Measurements from ENCODE around the gene STK33.

STK33 gene

DNA sequence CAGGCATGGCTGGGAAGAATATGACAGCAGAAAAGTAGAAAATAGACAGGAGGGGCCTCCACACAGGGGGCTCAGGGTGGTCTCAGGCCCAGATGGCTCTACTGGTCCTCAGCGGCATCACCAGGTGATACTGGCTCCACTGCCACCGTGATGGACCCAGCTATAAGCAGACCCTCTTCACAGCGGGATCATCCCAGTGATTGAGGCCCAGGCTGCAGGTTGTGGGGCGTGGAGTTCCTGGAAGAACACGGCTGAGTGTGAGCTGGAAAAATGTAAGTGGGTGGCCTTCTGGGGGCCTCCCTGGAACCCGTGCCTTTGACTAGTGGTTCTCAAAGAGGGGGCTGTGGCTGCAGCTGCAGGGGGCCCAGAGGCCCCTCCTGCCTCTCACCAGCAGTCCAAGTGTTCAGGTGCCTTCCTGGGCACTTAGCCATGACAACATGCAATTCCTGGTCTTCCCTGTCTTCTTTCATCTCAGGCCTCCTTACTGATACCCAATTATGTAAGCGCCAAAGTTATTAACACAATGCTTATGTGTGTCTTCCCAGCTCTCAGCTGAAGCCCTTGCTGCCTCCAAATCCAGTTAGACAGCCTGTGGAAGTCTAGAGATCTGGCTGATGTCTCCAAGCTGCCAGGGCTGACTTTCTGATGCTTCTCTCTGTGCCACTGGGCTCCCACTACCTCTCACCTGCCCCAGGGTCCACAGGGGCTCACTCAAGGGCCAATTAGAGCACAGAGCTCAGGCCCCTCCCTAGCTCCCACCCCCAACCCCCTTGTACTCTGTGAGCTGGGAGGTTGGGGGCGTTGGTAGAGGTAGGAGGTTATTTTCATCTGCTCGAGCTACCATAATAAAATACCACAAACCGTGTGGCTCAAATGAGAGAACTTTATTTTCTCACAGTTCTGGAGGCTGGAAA, 220.3 kb downstream of the STK33 start:
- TF ChIP-seq GATA3 (IDR thresholded peaks at IDR 0.05; ENCODE audit: low read depth, low read length) (no peak), GATA2 (IDR thresholded peaks at IDR 0.05; ENCODE audit: low read depth, low read length) (no peak)

DNA sequence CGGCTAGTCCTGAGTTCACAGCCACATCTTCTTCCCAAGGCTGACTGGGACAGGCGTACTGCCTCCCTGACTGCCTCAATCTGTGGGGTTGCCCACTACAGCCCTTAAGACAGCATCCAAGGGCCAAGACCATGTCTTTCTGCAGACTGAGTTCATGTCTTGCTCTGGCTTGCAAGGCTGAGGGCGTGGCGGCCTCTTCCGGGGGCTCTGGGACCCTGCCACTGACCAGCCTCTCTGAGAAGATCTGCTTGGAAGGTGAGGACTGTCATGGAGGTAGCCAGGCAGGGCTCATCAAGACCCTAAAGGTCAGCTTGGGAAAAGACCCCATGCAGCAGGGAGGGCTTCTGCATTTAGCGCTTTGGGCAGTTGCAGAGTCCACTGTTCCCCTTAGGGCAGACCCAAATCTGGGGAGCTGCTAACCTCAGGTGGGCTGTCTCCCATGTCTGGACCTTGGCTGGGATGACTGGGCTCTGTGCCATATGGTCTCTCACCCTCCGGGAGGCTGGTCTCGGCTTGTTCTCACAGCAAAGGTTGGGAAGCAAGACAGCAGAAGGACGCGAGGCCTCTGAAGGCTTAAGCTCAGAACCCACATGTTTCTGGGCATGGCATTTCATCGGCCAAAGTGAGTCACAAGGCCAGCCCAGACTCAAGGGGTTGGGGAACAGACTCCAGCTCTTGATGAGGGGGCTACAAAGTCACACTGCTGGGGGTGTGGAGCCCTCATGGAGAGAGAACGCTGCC, 221.2 kb downstream of the STK33 start:
- TF ChIP-seq GATA2 (IDR thresholded peaks at IDR 0.05; ENCODE audit: low read depth, low read length) (no peak), GATA3 (IDR thresholded peaks at IDR 0.05; ENCODE audit: low read depth, low read length) (no peak)

DNA sequence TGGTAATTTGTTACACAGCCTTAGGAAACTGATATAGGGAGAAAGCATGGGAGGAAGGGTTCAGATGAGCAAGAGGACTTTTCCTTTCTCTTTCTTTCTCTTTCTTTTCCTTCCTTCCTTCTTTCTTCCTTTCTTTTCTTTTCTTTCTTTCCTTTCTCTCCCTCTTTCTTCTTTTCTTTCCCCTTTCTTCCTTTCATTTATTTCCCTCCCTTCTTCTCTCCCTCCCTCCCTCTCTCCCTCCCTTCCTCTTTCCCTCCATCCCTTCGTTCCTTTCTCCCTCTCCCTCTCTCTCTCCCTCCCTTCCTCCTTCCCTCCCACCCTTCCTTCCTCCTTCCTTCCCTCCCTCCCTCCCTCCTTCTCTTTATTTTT, 222.5 kb downstream of the STK33 start:
- TF ChIP-seq GATA2 (IDR thresholded peaks at IDR 0.05; ENCODE audit: low read depth, low read length) (no peak), GATA3 (IDR thresholded peaks at IDR 0.05; ENCODE audit: low read depth, low read length) (no peak)

DNA sequence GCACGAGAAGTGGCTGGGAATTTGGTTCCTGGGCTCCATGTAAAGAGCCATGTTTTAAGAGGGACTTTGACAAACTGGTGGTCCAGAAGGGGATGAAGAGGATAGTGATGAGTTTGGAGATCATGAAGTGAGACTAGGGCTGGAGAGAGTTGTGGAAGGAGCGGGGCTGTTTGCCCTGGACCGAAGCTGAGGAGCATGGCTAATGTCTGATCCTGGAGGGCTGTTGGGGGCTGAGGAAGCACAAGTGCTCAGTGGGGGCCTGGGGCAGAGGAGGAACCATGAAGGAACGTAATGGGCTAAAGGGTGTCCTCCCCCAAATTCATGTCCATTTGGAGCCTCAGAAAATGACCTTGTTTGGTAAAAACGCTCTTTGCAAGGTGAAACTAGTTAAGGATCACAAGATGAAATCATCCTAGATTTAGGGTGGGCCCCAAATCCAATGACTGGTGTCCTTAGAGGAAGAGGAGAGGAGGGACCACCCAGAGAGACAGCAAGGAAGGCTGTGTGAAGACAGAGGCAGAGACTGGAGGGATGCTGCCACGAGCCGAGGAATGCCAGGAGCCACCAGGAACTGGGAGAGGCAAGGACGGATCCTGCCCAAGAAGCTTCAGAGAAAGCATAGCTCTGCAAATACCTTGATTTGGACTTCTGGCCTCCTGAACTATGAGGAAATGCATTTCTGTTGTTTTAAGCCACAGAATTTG, 223.1 kb downstream of the STK33 start:
- TF ChIP-seq GATA2 (IDR thresholded peaks at IDR 0.05; ENCODE audit: low read depth, low read length) (no peak), GATA3 (IDR thresholded peaks at IDR 0.05; ENCODE audit: low read depth, low read length) (no peak)

DNA sequence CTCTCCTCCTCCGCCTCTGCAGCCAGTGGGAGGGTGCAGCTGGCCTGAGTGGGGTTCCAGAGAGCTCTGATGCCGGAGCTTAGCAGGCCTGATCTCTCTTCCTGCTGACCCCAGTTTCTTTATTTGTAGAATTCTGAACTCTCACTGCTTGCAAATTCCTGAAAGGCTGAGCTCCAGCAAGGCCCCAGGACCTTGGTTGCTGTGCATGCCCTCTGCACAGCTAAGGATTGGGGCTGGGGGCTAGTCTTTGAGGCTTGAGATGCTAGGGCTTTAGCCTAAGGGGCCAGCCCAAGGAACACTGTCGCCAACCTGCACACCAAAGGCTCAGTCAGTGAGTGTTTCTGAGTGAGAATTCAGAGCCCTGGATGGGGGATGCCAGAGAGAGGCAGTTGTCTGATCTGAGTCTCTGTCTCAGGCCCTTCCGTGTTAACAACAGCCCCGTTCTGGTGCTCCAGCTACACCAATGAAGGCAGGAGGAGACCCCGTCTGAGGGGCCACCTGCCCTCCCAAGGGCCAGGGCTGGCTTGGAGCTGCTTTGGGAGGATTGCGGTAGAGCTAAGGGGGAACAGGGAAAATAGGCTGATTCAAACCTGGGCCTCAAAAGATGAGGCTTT, 224.3 kb downstream of the STK33 start:
- no peak for TF ChIP-seq GATA3 (IDR thresholded peaks at IDR 0.05; ENCODE audit: low read depth, low read length)
- TF ChIP-seq GATA2 (IDR thresholded peaks at IDR 0.05; ENCODE audit: low read depth, low read length), result no peak

DNA sequence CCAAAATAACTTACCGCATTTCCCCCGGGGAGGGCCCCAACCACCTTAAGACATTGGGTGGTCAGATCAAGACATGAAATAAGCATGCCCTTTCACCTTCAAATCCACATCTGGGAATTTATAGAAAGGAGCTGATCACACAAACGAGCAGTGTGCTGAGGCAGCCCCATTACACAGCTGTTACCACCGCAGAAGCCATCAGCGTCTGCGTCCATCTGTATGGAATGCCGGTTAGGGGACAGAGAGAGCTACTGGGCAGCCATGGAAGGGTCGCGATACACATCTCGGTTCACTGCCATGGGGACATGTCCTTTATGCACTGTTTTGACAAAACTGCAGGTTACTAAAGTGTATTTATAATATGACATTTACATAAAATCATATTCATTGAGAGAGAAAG, 225.3 kb downstream of the STK33 start:
- TF ChIP-seq GATA3 (IDR thresholded peaks at IDR 0.05; ENCODE audit: low read depth, low read length), result no peak
- no peak for TF ChIP-seq GATA2 (IDR thresholded peaks at IDR 0.05; ENCODE audit: low read depth, low read length)

DNA sequence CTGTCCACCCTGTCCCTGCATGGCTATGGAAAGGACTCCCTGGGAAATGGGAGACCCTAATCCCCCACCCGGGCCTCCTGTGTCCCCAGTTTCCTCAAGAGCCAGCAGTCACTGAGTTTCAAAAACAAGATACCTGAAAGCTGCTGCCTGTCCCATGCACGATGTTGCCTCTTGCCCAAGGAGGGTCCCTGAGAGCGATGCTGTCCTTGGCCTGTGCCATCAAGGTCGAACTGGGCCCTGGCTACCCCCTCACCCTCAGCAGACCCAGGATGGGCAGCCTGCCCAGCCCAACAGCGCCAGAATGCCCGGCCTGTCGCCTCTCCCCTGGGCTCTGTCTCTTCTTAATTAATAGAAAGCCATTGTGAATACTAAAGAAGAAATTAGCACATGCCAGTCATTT, 225.8 kb downstream of the STK33 start:
- TF ChIP-seq GATA3 (IDR thresholded peaks at IDR 0.05; ENCODE audit: low read depth, low read length), result no peak
- TF ChIP-seq GATA2 (IDR thresholded peaks at IDR 0.05; ENCODE audit: low read depth, low read length), result no peak

DNA sequence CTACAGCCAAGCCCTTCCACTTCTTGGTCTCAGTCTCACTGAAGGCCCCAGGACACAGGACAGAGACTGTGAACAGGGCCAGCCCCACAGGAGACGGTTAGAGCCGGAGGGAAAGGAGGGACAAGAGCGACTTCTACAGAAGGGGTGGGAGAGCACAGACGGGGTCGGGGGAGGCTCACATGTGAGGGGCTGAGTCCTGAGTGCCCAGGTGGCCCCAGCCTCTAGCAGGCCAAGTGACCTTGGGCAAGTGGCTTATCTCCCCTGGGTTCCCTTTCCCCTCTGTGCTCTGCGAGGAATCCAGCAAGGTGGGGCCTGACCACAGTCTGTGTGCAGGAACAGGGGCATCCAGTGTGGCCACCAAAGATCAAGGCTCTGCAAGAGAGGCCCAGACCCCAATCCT, 227.7 kb downstream of the STK33 start:
- TF ChIP-seq GATA2 (IDR thresholded peaks at IDR 0.05; ENCODE audit: low read depth, low read length) (no peak), GATA3 (IDR thresholded peaks at IDR 0.05; ENCODE audit: low read depth, low read length) (no peak)

DNA sequence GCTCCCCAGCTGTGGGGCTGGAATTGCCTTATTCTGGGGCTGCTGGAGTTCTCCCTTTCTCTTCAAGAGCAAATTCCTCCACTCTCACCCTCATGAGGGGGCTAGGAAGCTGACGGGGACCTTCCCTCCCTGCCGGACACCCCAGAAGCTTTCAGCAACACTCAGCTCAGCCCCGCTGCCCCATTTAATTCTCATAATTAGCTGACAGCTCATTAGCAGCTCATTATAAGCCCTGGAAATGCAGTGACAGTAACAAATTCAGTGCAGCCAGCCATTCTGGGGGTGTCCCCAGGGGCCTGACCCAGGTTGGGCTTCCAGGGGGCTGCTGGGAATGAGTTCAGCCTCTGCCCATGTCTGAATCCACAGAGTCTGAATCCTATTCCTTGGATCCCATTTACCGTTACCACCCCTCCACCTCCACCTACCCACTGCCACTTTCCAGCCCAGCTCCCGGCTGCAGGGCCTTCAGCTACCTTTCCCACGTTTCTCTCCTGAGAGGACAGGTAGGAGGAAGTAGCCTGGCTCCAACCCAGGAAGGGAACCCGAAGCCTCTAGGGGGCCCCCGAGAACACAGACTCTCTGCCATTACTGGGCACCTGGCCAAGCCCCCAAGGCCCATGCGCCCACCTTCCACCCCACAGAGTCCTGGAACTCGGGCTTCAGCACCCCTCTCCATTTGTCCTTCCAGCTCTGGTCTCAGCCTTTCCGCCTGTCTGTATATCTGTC, 228.6 kb downstream of the STK33 start:
- TF ChIP-seq GATA2 (IDR thresholded peaks at IDR 0.05; ENCODE audit: low read depth, low read length) (no peak), GATA3 (IDR thresholded peaks at IDR 0.05; ENCODE audit: low read depth, low read length) (no peak)

DNA sequence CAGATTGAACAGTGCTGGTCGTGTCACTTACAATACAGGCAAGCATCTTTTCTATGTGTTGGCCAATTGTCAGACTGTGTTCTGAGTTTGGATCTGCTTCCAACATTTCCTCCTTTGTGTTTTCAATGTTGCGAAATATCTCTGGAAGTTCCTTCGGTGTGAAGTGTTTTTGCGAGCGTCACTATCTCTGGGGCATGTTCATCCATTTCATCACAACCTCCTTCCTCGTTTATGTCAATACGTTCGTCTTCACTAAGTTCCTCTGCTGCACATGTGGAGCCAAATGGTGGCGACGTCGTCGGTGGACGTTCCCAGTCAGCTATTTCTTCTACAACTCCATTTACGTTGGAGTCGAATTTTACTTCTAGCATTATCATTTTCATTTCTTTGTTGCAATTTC, 230.1 kb downstream of the STK33 start:
- TF ChIP-seq GATA2 (IDR thresholded peaks at IDR 0.05; ENCODE audit: low read depth, low read length) (no peak), GATA3 (IDR thresholded peaks at IDR 0.05; ENCODE audit: low read depth, low read length) (no peak)

DNA sequence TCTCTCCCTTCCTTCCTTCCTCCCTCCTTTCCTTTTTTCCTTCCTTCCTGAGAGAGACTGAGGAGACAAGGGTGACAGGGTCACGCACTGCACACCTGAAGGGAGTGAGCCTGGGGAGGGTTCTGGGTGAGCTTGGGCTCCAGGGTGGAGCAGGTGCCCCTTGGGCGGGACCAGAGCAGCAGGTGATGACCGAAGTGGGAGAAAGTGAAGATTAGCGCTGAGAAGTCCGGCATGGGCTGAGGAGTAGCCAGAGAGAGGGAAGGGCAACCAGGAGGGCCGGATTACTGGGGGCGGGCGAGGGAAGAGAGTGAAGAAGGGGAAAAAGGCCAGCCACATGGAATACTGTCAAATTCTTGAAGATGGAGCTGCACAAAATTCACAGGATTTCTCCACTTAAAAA, 231.1 kb downstream of the STK33 start:
- TF ChIP-seq GATA3 (IDR thresholded peaks at IDR 0.05; ENCODE audit: low read depth, low read length), result no peak
- TF ChIP-seq GATA2 (IDR thresholded peaks at IDR 0.05; ENCODE audit: low read depth, low read length), result no peak

DNA sequence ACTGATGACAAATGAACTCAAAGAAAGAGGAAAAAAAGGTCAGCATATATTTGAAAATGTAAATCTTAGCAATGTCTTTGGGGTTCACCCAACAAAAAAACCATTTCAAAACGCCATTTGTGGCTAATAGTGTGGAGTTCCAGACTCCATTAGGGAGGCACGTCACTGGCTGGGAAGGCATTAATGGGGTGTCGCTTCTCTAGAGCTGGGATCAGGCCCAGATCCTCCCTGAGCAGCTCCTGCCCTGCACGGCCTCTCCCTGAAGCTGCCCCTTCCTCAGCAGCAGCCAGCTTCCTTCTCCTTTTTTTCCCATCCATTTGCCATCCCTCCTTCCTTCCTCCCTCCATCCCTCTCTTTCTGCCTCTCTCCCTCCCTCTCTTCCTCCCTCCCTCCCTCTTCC, 231.5 kb downstream of the STK33 start:
- no peak for TF ChIP-seq GATA2 (IDR thresholded peaks at IDR 0.05; ENCODE audit: low read depth, low read length)
- no peak for TF ChIP-seq GATA3 (IDR thresholded peaks at IDR 0.05; ENCODE audit: low read depth, low read length)

DNA sequence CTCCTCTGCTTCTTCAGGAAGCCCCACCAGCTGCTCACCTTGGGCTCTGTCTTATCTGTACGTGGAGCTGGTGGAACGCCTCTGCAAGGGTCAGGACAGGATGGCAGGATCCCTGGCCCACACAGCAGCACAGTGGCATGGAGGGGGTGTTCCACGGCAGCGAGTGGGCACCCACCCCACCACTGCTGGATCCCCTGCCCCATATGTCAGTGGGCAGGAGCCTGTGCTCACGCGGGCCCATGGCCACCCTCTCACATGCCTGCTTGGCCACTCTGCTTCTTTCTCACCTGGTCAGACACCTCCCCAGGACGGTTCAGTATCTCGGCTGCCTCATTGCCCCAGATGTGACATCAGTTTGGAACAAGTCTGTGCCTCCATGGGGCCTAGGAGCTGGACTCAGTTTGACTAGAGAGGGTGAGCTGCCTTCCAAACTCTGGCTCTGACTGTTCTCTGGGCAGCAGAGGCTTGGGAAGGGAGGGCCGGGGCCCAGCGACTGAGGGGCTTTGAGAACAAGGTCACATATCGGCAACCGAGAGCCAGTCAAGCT, 232.3 kb downstream of the STK33 start:
- no peak for TF ChIP-seq GATA3 (IDR thresholded peaks at IDR 0.05; ENCODE audit: low read depth, low read length)
- TF ChIP-seq GATA2 (IDR thresholded peaks at IDR 0.05; ENCODE audit: low read depth, low read length), result no peak
